HG02623 (cell line): Measurements from ENCODE around the gene PTRH1.

Experiments
- ATAC-seq: cut with Tn5 transposase; IDR thresholded peaks from one replicate; pipeline ENCODE4 v1.9.1; 2021; ENCODE audit warnings: moderate library complexity; ENCODE audit not compliant: unreplicated experiment

The PTRH1 gene

GRCh38 chr9:127667127-127667844 lies 48.2 kb downstream of the PTRH1 start:
- no peak for ATAC-seq

GRCh38 chr9:127664678-127665507 lies 50.6 kb downstream of the PTRH1 start:
- ATAC-seq, result no peak

GRCh38 chr9:127664324-127664677 lies 51.2 kb downstream of the PTRH1 start:
- ATAC-seq, result no peak
